HG03175 (cell line): ENCODE data around the gene ANTXR1.

Source experiments
- ATAC-seq: cut with Tn5 transposase; IDR thresholded peaks from one replicate; pipeline ENCODE4 v1.9.1; 2021; ENCODE audit warnings: mild to moderate bottlenecking, moderate library complexity; ENCODE audit not compliant: unreplicated experiment

The ANTXR1 gene

DNA sequence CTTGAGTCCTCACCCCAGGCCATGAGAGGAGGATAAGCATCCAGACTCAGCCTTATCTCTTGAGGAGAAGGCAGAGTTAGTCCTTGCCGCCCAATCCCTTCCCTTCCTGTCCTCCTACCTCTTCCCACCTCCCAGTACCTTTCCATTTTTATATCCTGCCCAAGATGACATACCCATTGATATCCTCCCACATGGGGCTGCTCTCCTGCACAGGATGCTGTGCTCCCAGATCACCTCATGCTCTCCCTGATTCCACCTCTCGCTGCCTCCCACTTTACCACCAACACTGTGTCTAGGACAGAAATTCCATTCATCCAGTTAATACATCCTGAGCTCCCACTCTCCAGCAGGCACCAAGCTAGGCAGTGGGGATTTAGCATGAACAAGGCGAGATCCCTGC, 191.7 kb downstream of the ANTXR1 start:
- no peak for ATAC-seq

DNA sequence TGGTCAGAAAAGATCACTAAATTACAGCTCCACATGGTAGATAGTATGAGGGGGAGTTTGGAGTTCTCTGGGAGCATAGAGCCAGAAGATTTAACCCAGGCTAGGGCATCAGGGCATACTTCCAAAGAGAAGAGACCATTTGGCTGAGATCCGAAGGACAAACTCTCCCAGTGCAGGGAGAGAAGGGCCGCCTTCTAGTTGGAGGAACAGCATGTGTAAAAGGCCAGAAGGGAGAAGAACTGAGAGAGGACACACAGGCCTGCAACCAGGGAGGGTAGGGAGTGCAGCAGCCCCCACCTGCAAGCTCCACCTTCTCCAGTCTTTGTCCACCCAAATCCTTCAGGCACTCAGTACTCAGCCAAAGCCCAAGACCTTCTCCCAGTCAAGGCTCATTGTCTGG, 192.1 kb downstream of the ANTXR1 start:
- ATAC-seq, result no peak

DNA sequence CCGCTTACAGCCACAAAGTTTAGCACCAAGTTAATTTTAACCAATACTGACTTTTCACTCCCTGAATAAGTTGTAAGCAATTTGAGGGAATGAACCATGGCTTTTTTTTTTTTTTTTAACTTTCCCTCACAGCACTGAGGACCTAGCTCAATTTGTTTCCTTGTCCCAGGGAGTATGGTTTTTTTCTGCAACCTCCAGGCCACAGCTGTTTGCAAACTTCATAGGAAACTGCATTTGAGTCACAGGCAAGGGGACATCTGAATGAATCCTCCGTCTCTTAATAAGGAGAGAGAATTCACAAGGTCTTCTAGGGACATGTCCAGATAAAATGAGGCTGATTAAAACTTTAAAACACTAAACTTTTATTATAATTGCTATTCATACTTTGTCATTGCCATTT, 192.5 kb downstream of the ANTXR1 start:
- no peak for ATAC-seq

GRCh38 chr2:69208023-69208595, 195.1 kb downstream of the ANTXR1 start:
- no peak for ATAC-seq

GRCh38 chr2:69209482-69209881, 196.5 kb downstream of the ANTXR1 start:
- no peak for ATAC-seq

- no peak for ATAC-seq
Measured at GRCh38 chr2:69210385-69210784, 197.4 kb downstream of the ANTXR1 start.

DNA sequence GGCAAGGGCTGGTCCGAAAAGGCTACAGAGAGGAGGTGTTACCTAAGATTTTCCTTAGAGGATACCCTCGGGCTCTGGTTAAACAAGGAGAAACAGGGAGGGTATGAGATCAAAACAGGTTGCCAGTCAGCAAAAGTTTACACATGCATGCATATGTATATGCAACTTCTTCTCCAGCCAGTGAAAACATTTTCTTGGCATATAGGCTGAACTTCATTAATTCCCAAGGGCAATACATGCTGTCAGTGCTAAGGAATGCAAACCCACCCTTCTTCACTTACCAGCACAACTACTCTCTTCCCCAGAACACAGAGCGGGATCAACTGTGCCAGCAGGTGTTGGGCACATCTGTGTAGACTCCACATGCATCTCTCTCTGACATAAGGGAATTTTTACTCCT, 198.1 kb downstream of the ANTXR1 start:
- ATAC-seq, result no peak

GRCh38 chr2:69211686-69212085, 198.7 kb downstream of the ANTXR1 start:
- no peak for ATAC-seq

- ATAC-seq, result no peak
Measured at GRCh38 chr2:69212238-69213028, 199.5 kb downstream of the ANTXR1 start.

- ATAC-seq, result no peak
Measured at GRCh38 chr2:69213201-69213600, 200.2 kb downstream of the ANTXR1 start.

DNA sequence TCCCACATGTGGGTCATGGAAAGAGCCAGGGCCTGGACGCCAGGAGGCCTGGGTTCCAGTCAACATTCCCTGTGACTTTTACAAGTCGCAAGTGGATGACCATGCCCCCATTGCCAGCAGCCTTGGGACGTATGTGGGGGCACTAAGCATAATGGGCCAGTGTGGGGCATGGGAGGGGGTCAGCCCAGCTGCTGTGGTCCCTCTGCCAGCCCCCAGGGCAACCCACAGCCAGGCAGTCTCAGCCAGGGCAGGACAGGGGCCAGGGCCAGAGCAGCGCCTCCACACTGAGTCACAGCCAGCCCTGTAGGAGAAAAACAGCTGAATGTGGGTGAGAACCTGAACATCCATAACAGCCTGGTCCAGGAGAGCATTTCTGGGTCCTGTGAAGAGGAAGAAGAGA, 200.8 kb downstream of the ANTXR1 start:
- ATAC-seq, result no peak

GRCh38 chr2:69214898-69215297, 201.9 kb downstream of the ANTXR1 start:
- ATAC-seq, result no peak

GRCh38 chr2:69216535-69217332, 203.8 kb downstream of the ANTXR1 start:
- ATAC-seq, result no peak

DNA sequence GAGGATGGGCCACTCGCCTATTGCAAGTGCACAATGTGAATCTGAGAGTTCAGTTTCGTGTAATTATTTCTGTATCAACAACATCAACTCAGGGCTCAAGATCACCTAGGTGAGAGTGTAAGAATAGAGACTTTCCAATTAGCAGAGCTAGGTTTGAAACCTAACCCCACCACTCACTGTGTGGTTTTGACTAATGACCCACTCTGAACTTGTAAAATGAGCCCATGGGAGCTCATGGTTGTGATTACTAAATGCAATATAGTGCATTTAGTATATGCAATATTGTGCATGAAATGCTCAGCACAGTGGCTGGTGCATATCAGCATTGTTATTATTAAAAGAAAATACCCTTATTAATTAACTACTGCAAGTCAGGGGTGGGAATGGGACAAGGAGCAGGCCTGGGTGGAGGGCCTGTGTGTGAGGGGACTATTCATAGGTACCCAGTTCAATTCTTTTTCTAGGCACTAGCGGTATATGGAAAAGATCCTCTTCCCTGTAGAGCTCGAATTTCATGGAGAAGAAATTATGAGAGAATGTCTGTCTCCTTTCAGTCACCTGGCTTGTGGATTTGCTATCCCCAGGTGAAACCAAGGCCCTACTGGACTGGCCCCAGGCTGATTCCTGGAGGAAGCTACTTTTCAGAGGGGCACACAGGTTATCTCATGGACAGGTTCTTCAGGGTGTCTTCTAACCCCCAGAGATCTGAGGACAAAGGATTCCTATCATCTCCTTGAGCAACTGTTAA, 204.5 kb downstream of the ANTXR1 start:
- ATAC-seq, result no peak

DNA sequence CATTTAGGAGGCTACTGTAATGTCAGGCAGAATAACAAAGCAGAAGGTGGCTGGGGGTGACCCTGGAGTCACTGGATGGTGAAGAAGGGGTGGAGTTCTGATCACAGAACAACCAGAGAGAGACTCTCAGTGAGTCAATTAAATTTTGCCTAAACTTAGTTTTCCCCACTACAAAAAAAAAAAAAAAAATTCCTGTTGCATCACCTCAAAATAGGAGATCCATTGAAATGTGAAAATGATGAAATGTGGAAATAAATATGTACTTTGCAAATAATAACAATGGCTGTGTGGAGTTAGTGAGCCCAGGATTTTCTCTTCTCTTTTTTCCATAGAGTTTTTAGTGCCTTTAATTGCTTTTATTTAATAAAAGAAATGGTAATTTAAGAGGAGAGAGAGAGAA, 208.5 kb downstream of the ANTXR1 start:
- ATAC-seq, result no peak

DNA sequence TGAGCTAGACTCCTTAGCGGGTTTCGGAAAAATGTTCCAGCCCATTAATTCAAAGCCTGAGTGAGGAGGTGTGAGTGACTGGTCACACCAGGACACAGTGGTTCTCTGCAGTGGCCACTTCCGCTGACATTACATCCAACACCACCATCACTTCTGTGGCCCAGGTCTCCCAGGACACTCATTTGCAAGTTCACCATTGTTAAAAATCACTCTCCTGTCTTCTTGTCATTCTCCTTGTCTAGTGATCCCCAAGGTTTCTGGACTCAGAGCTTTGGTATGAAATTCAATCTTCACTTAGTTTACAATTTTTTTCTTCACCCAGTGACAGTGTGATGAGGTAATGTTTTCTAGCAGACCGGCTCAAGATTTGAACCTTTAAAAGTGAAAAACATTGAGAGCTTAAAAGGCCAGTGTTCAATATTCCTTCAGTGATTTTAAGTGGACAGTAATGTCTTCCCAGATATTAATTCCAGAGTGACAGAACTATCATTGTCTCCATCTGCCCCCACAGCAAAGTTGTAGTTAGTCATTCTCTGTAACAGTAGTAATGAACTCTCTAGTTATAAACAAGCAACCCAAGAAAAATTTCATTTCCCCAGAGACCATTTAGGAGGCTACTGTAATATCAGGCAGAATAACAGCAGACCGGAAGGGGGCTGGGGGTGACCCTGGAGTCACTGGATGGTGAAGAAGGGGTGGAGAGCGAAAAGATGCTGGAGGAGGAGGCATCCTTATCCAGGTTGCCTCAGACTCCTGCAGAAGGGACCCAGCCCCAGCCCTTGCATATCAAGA, 209.2 kb downstream of the ANTXR1 start:
- no peak for ATAC-seq

DNA sequence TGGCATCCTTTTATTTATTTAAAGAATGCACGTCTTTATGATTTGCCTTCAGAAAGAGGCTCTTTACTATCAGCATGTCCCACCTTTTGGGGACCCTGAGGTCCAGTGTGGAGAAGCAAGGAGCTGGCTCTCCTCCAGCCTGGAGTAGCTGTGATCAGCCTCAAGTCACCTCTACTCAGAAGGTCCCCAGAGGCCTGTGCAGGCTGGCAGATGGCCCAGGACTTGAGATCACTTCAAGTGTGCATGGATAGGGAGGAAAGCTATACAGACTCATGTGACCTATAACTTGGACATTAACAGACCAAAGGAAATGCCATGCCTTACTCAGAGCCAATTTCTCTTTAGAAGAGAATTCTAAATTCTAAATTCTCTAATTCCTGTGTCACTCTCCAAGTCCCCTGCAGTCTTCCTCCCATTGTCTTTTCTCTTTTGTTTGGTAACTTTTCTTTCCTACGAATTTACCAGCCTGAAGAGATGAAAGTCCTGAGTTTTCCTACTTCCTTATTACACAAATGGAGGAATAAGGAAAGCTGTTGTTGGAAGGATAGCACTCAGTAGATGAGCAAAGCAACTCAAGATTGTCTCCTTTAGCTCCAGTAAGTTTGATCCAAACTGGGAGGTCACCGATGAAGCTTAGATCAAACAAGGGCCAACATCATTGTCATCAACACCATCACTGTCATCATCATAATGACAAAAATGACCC, 210.1 kb downstream of the ANTXR1 start:
- ATAC-seq, result no peak

- ATAC-seq, result no peak
Measured at GRCh38 chr2:69223759-69224511, 211.0 kb downstream of the ANTXR1 start.

DNA sequence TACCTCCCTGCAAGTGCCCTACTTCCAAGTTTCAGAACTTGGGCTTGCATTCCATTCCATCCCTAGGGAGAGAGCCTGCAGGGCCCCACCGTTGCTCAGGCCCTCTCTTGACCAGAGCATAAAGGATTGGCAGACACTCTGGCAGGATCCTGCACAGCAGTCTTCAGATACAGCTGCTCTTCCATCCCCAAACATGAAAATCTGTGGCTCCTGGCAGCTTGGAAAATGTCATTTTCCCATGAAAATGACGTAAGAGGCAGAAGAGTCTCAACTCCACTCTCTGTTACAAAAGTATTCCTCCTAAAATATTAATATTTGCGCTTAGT, 211.5 kb downstream of the ANTXR1 start:
- ATAC-seq, result no peak
